CD4-positive, CD25-positive, alpha-beta regulatory T cell (primary cell): ENCODE data around the gene STK32C. TPM values are rescaled to one million over a fixed set of nuclear protein-coding genes. Genes with fewer than 3 reads are reported as not detected.
A peak's percentile ranks its signal among the peaks of the same experiment; 100 is the strongest.
"Not testable (repeated sequence)": the region's sequence is repeated elsewhere in the genome, so short reads cannot be mapped to it uniquely, and the experiment has no call there.

Experiments
- ATAC-seq, 2 donors: fragments of 150-1000 bp; cut with Tn5 transposase; one replicate each; pipeline ENCODE4 v1.10.0; 2021; ENCODE audit warnings: low read depth in 2 of 2, moderate number of reproducible peaks in 2 of 2, moderate library complexity in 1 of 2
- DNase-seq, 3 donors: peaks; one replicate each; pipeline versions ENCODE4 v3.0.0 to v3.0.0-alpha.2; 2012 to 2022; ENCODE audit warnings: mixed read lengths in 1 of 3
- H3K27ac ChIP-seq: one replicate; pipeline ENCODE4 v1.7.0; 2013; ENCODE audit warnings: mild to moderate bottlenecking, low read length; ENCODE audit not compliant: insufficient read depth, poor library complexity, severe bottlenecking
- H3K27me3 ChIP-seq: one replicate; pipeline ENCODE4 v1.7.0; 2013; ENCODE audit warnings: low read length; ENCODE audit not compliant: control insufficient read depth, insufficient read depth
- H3K36me3 ChIP-seq: one replicate; pipeline ENCODE4 v1.7.0; 2013; ENCODE audit warnings: mild to moderate bottlenecking, low read length, moderate library complexity; ENCODE audit not compliant: control insufficient read depth, insufficient read depth
- H3K4me1 ChIP-seq: 2 replicates; pipeline ENCODE4 v1.7.0; 2013; ENCODE audit warnings: mild to moderate bottlenecking, low read length; ENCODE audit not compliant: insufficient read depth, control insufficient read depth, poor library complexity, severe bottlenecking
- H3K4me3 ChIP-seq: one replicate; pipeline ENCODE4 v1.7.0; 2013; ENCODE audit warnings: low read depth, mild to moderate bottlenecking, low read length, moderate library complexity
- H3K9me3 ChIP-seq, 2 experiments: 1 replicate in 1 of 2; 2 replicates in 1 of 2; pipeline ENCODE4 v1.7.0; 2013; ENCODE audit warnings: low read length in 2 of 2, mild to moderate bottlenecking in 1 of 2, moderate library complexity in 1 of 2; ENCODE audit not compliant: control insufficient read depth in 2 of 2
- H3K27ac Mint-ChIP-seq, 3 donors: one replicate each; pipeline ENCODE4 v1.8.0; 2020 to 2022; ENCODE audit warnings: mild to moderate bottlenecking in 3 of 3, mixed read lengths in 3 of 3, moderate library complexity in 2 of 3
- H3K27me3 Mint-ChIP-seq: one replicate; pipeline ENCODE4 v1.8.0; 2022; ENCODE audit warnings: mild to moderate bottlenecking, mixed read lengths
- H3K36me3 Mint-ChIP-seq: one replicate; pipeline ENCODE4 v1.8.0; 2020; ENCODE audit warnings: mixed read lengths
- H3K4me1 Mint-ChIP-seq, 4 donors: one replicate each; pipeline ENCODE4 v1.8.0; 2020 to 2022; ENCODE audit warnings: mixed read lengths in 4 of 4, mild to moderate bottlenecking in 1 of 4
- H3K4me3 Mint-ChIP-seq, 4 donors: one replicate each; pipeline ENCODE4 v1.8.0; 2020 to 2022; ENCODE audit warnings: mild to moderate bottlenecking in 4 of 4, mixed read lengths in 4 of 4, moderate library complexity in 3 of 4
- H3K9me3 Mint-ChIP-seq, 7 donors: one replicate each; pipeline ENCODE4 v1.8.0; 2020 to 2022; ENCODE audit warnings: mixed read lengths in 7 of 7, mild to moderate bottlenecking in 3 of 7, moderate library complexity in 2 of 7
- polyA plus RNA-seq, 4 donors: library from polyadenylated mRNA; unstranded; fragments of 300-500 nt; fragmentation: Illumina TruSeq; gene quantifications; one replicate each; pipeline ENCODE4 v1.2.3, GENCODE V29; 2021
- total RNA-seq: library from RNA; stranded (reverse); gene quantifications from one replicate; pipeline ENCODE4 v1.2.3, GENCODE V29; 2022

The STK32C gene
- total and polyA plus RNA-seq, 5 donors from 2014 or later, result 3.5 to 7.0 (median 6.6) TPM

GRCh38 chr10:132324186-132324585 lies 16.4 kb upstream of the STK32C start:
- ATAC-seq (no peak), DNase-seq (no peak)
- H3K4me3 Mint-ChIP-seq, result peak overlapping the region in 1 of 4 donors; percentile 83
- H3K4me3 ChIP-seq, result no peak overlapping the region
- H3K4me1 ChIP-seq, result peaks cover 10% of the 10 kb centered on the region
- H3K36me3 ChIP-seq, result no peaks in the 10 kb centered on the region
- H3K27ac Mint-ChIP-seq, result peak overlapping the region in 2 of 3 donors; percentile 11 to 31
- no peaks in the 10 kb centered on the region for H3K27me3 Mint-ChIP-seq
- H3K9me3 Mint-ChIP-seq, result peaks cover 0 to 7% (median 0%) of the 10 kb centered on the region in 7 donors
- H3K27me3 ChIP-seq, result no peaks in the 10 kb centered on the region
- no peak overlapping the region for H3K27ac ChIP-seq
- no peaks in the 10 kb centered on the region for H3K9me3 ChIP-seq
- H3K36me3 Mint-ChIP-seq, result peaks cover 25% of the 10 kb centered on the region
- peaks cover 18 to 36% (median 25%) of the 10 kb centered on the region in 4 donors for H3K4me1 Mint-ChIP-seq

GRCh38 chr10:132322586-132323048 lies 14.9 kb upstream of the STK32C start:
- no peaks in the 10 kb centered on the region for H3K27me3 ChIP-seq
- Mint-ChIP-seq H3K27ac (peak overlapping the region in 1 of 3 donors; percentile 32), H3K36me3 (peaks cover 25% of the 10 kb centered on the region), H3K4me1 (peaks cover 8 to 21% (median 17%) of the 10 kb centered on the region in 4 donors), H3K27me3 (no peaks in the 10 kb centered on the region), H3K4me3 (no peak overlapping the region), H3K9me3 (peaks cover 0 to 7% (median 0%) of the 10 kb centered on the region in 7 donors)
- ATAC-seq (no peak), DNase-seq (no peak)
- H3K4me3 ChIP-seq, result no peak overlapping the region
- H3K4me1 ChIP-seq, result peaks cover 3% of the 10 kb centered on the region
- H3K9me3 ChIP-seq, result no peaks in the 10 kb centered on the region
- no peak overlapping the region for H3K27ac ChIP-seq
- H3K36me3 ChIP-seq, result no peaks in the 10 kb centered on the region

- ATAC-seq, result no peak
- H3K4me1 ChIP-seq, result peaks cover 3% of the 10 kb centered on the region
- Mint-ChIP-seq H3K4me3 (no peak overlapping the region), H3K4me1 (peaks cover 8 to 14% (median 11%) of the 10 kb centered on the region in 4 donors), H3K36me3 (peaks cover 19% of the 10 kb centered on the region), H3K27ac (no peak overlapping the region), H3K9me3 (peaks cover 0 to 7% (median 0%) of the 10 kb centered on the region in 7 donors), H3K27me3 (no peaks in the 10 kb centered on the region)
- H3K4me3 ChIP-seq, result no peak overlapping the region
- no peak overlapping the region for H3K27ac ChIP-seq
- no peaks in the 10 kb centered on the region for H3K9me3 ChIP-seq
- H3K27me3 ChIP-seq, result no peaks in the 10 kb centered on the region
- no peak for DNase-seq
- H3K36me3 ChIP-seq, result no peaks in the 10 kb centered on the region
Observed at GRCh38 chr10:132321726-132322125, 14.0 kb upstream of the STK32C start.

DNA sequence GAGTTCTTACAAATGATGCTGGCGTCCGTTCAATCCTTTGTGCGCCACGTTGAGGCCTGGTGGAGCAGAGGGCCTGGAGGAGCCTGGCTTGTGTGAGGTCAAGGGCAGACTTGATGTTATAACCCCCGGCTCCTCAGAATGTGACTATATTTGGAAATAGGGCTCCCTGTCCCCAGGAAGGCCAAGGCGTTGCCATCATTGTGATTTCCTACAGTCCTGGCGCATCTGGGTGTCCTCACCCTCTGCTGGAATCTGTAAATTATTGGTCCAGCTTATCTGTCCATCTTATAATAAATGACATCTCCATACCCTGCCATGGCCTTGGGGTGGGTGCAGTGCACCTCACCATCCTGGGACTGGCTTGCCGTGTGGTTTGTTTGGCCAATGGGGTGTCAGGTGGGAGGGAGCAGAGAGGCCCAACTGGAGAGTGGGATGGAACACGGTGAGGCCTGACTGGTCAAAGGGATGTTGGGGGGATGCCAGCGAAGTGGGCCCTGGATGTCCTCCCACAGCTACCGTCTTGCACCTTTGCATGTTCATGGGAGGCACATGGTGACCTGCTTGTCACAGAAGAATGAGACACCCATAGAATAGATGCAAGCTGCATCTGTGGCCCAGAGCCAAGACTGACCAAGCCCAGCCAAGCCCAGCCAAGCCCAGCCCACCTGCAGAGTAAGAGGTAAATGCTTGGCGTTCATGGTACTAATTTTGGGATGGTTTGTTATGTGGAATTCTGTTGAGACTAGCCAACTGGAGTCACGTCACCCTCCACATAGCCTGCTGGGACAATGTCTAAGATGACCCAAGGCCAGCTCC lies 13.1 kb upstream of the STK32C start:
- H3K27me3 ChIP-seq, result no peaks in the 10 kb centered on the region
- Mint-ChIP-seq H3K36me3 (peaks cover 11% of the 10 kb centered on the region), H3K4me3 (peak overlapping the region in 1 of 4 donors; percentile 53), H3K27ac (no peak overlapping the region), H3K9me3 (peaks cover 0 to 7% (median 0%) of the 10 kb centered on the region in 7 donors), H3K27me3 (no peaks in the 10 kb centered on the region), H3K4me1 (peaks cover 8 to 9% (median 8%) of the 10 kb centered on the region in 4 donors)
- ATAC-seq (no peak), DNase-seq (no peak)
- H3K9me3 ChIP-seq, result no peaks in the 10 kb centered on the region
- no peak overlapping the region for H3K27ac ChIP-seq
- no peaks in the 10 kb centered on the region for H3K4me1 ChIP-seq
- no peak overlapping the region for H3K4me3 ChIP-seq
- H3K36me3 ChIP-seq, result no peaks in the 10 kb centered on the region

GRCh38 chr10:132319853-132320653 lies 12.3 kb upstream of the STK32C start:
- Histone ChIP-seq H3K4me1 (no peaks in the 10 kb centered on the region), H3K36me3 (no peaks in the 10 kb centered on the region), H3K4me3 (no peak overlapping the region), H3K27me3 (no peaks in the 10 kb centered on the region), H3K27ac (no peak overlapping the region), H3K9me3 (no peaks in the 10 kb centered on the region)
- Mint-ChIP-seq H3K4me1 (peaks cover 6 to 8% (median 7%) of the 10 kb centered on the region in 4 donors), H3K36me3 (peaks cover 9% of the 10 kb centered on the region), H3K27ac (peak overlapping the region in 1 of 3 donors; percentile 74), H3K27me3 (no peaks in the 10 kb centered on the region), H3K4me3 (peak overlapping the region in 1 of 4 donors; percentile 53), H3K9me3 (peaks cover 0 to 6% (median 0%) of the 10 kb centered on the region in 7 donors)
- ATAC-seq (peak; percentile 50 to 62), DNase-seq (peak in 1 of 3 donors; percentile 61)

- not testable (repeated sequence) for H3K27ac ChIP-seq, H3K9me3 ChIP-seq, H3K4me1 Mint-ChIP-seq, H3K27me3 ChIP-seq, H3K4me1 ChIP-seq, H3K36me3 Mint-ChIP-seq, H3K9me3 Mint-ChIP-seq, H3K4me3 ChIP-seq, DNase-seq, H3K27me3 Mint-ChIP-seq, H3K36me3 ChIP-seq, H3K4me3 Mint-ChIP-seq, ATAC-seq, H3K27ac Mint-ChIP-seq
Observed at GRCh38 chr10:132317477-132317876, 9.7 kb upstream of the STK32C start.

DNA sequence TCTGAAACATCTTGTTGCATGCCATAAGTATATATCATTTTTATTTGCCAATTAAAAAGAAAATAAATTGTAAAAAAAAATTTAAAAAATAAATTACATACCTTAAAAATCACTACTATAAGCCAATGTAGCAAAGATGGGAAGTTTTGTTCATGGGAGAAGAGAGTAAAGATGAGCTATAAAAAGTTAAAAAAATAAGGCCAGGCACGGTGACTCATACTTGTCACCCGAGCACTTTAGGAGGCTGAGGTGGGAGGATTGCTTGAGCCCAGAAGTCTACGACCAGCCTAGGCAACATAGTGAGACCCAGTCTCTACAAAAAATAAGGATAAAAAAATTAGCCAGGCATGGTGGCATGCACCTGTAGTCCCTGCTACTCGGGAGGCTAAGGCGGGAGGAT lies 8.4 kb upstream of the STK32C start:
- Histone ChIP-seq H3K4me3 (no peak overlapping the region), H3K9me3 (no peaks in the 10 kb centered on the region), H3K27ac (no peak overlapping the region), H3K27me3 (no peaks in the 10 kb centered on the region), H3K36me3 (no peaks in the 10 kb centered on the region), H3K4me1 (no peaks in the 10 kb centered on the region)
- peaks cover 7% of the 10 kb centered on the region for H3K27me3 Mint-ChIP-seq
- no peaks in the 10 kb centered on the region for H3K36me3 Mint-ChIP-seq
- DNase-seq, result no peak
- H3K27ac Mint-ChIP-seq, result no peak overlapping the region
- H3K4me1 Mint-ChIP-seq, result no peaks in the 10 kb centered on the region
- ATAC-seq, result no peak
- no peak overlapping the region for H3K4me3 Mint-ChIP-seq
- peaks cover 0 to 2% (median 0%) of the 10 kb centered on the region in 7 donors for H3K9me3 Mint-ChIP-seq
